Prostate gland (tissue), 2 donors: ENCODE data around the gene MT1H.

Source experiments
- POLR2A ChIP-seq: fragments of 450-650 bp; IDR thresholded peaks from one replicate; pipeline ENCODE4 v1.6.1; 2016; ENCODE audit warnings: antibody characterized with exemption, mild to moderate bottlenecking
- POLR2AphosphoS5 ChIP-seq: sonication (generic); formaldehyde crosslinking; IDR thresholded peaks from one replicate; pipeline ENCODE4 v1.6.1; 2017; ENCODE audit warnings: antibody characterized with exemption
- TF ChIP-seq, protein P1 (sequence below), 4 experiments: fragments of 200-600 bp in 2 of 4; fragments of 450-650 bp in 2 of 4; sonication (generic) in 2 of 4; IDR thresholded peaks; 1 replicate in 3 of 4; 2 replicates in 1 of 4; pipeline ENCODE4 v1.5.1; 2016 to 2019; ENCODE audit warnings: antibody characterized with exemption in 4 of 4, mild to moderate bottlenecking in 2 of 4, moderate library complexity in 2 of 4

DNA sequence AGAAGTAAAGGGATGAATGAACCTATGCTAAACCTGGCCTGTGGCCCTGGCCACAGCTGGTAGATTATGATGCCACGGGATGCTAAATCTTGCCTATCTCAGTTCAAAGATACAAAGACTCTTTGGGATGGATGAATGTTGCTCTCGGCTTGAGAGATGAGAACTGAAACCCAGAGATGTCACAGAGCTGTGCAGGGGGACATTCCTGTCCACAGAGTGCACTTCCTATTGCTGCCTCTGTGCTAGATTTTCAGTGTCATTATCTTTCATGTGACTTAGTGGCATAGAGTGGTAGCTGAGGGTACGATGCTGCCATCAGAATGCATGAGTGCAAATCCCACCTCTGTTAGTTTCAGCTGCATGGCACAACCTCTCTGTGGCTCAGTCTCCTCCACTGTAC, 39.5 kb upstream of the MT1H start:
- TF ChIP-seq, protein P1, sequence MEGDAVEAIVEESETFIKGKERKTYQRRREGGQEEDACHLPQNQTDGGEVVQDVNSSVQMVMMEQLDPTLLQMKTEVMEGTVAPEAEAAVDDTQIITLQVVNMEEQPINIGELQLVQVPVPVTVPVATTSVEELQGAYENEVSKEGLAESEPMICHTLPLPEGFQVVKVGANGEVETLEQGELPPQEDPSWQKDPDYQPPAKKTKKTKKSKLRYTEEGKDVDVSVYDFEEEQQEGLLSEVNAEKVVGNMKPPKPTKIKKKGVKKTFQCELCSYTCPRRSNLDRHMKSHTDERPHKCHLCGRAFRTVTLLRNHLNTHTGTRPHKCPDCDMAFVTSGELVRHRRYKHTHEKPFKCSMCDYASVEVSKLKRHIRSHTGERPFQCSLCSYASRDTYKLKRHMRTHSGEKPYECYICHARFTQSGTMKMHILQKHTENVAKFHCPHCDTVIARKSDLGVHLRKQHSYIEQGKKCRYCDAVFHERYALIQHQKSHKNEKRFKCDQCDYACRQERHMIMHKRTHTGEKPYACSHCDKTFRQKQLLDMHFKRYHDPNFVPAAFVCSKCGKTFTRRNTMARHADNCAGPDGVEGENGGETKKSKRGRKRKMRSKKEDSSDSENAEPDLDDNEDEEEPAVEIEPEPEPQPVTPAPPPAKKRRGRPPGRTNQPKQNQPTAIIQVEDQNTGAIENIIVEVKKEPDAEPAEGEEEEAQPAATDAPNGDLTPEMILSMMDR (IDR thresholded peaks at IDR 0.05): no peak
- TF ChIP-seq POLR2AphosphoS5: no peak
- no peak for TF ChIP-seq POLR2A
